ENCODE results near the gene COL8A1.

The COL8A1 gene

DNA sequence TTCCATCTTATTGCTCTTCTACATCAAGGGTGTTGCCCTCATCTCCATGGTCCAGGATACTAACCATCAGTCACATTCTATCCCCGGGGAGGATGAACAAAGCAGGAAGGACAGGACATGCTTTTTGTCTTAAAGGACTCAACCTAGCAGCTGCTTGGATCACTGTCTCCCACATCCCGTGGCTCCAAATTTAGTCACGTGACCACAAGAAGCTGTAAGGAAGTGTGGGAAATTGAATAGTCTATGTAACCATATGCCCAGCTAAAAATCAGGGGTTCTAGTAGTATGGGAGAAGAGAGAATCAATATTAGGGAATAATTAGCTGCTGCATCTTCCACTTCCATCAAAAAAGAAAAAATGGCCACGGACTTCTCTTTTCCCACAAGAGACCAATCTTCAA is 161.0 kb downstream of the COL8A1 start:
- Histone ChIP-seq H3K4me3 (ENCODE audit: low read length in 2 of 2) (no peak overlapping the region), H3K36me3 (ENCODE audit: control insufficient read depth in 2 of 2, insufficient read depth in 2 of 2, low read length in 2 of 2) (no peaks in the 10 kb centered on the region), H3K27me3 (ENCODE audit: control insufficient read depth in 1 of 2, insufficient read depth in 2 of 2, low read length in 2 of 2) (no peaks in the 10 kb centered on the region), H3K9ac (ENCODE audit: low read length in 2 of 2) (no peak overlapping the region), H3K4me1 (ENCODE audit: control insufficient read depth, insufficient read depth, low read length) (no peaks in the 10 kb centered on the region), H3K27ac (ENCODE audit: low read length) (no peak overlapping the region), H3K9me3 (ENCODE audit: control insufficient read depth in 2 of 2, low read length in 2 of 2) (no peaks in the 10 kb centered on the region)

DNA sequence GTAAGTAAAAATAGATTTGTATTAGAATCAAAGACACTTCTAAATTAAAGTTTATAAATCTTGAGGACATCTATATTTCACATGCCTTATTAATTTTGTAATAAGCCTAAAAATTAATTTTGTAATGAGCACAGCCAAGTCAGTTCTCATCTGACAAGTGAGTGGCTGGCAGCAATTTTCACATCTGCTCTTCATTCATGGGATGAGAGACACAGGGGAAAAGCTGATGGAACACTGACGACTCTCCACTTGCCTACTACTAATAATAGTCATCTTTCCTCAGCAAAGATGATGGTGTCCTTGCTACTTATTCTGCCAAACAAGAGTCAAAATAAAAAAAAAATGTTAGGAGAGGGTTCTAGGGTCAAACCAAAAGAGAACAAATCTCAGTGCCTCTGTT is 164.9 kb downstream of the COL8A1 start:
- H3K36me3 ChIP-seq (ENCODE audit: control insufficient read depth in 2 of 2, insufficient read depth in 2 of 2, low read length in 2 of 2) = no peaks in the 10 kb centered on the region
- no peaks in the 10 kb centered on the region for H3K4me1 ChIP-seq (ENCODE audit: control insufficient read depth, insufficient read depth, low read length)
- H3K27ac ChIP-seq (ENCODE audit: low read length) = no peak overlapping the region
- peaks cover 0 to 4% of the 10 kb centered on the region in 2 donors for H3K9me3 ChIP-seq (ENCODE audit: control insufficient read depth in 2 of 2, low read length in 2 of 2)
- no peaks in the 10 kb centered on the region for H3K27me3 ChIP-seq (ENCODE audit: control insufficient read depth in 1 of 2, insufficient read depth in 2 of 2, low read length in 2 of 2)
- no peak overlapping the region for H3K4me3 ChIP-seq (ENCODE audit: low read length in 2 of 2)
- no peak overlapping the region for H3K9ac ChIP-seq (ENCODE audit: low read length in 2 of 2)

DNA sequence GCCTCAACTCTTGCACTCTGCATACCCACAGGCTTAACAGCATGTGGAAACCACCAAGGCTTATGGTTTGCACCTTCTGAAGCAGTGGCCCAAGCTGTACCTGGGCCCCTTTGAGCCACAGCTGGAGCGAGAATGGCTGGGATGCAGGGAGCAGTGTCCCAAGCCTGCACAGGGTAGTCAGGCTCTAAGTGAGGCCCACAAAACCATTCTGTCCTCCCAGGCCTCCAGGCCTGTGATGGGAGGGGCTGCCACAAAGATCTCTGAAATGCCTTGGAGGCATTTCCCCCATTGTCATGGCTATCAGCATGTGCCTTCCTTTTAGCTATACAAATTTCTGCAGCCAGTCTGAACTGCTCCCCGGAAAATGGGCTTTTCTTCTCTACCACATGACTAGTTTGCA is 166.8 kb downstream of the COL8A1 start:
- peaks cover 0 to 4% of the 10 kb centered on the region in 2 donors for H3K9me3 ChIP-seq (ENCODE audit: control insufficient read depth in 2 of 2, low read length in 2 of 2)
- H3K36me3 ChIP-seq (ENCODE audit: control insufficient read depth in 2 of 2, insufficient read depth in 2 of 2, low read length in 2 of 2) = no peaks in the 10 kb centered on the region
- H3K27ac ChIP-seq (ENCODE audit: low read length) = no peak overlapping the region
- no peak overlapping the region for H3K4me3 ChIP-seq (ENCODE audit: low read length in 2 of 2)
- no peaks in the 10 kb centered on the region for H3K4me1 ChIP-seq (ENCODE audit: control insufficient read depth, insufficient read depth, low read length)
- no peak overlapping the region for H3K9ac ChIP-seq (ENCODE audit: low read length in 2 of 2)
- H3K27me3 ChIP-seq (ENCODE audit: control insufficient read depth in 1 of 2, insufficient read depth in 2 of 2, low read length in 2 of 2) = no peaks in the 10 kb centered on the region

DNA sequence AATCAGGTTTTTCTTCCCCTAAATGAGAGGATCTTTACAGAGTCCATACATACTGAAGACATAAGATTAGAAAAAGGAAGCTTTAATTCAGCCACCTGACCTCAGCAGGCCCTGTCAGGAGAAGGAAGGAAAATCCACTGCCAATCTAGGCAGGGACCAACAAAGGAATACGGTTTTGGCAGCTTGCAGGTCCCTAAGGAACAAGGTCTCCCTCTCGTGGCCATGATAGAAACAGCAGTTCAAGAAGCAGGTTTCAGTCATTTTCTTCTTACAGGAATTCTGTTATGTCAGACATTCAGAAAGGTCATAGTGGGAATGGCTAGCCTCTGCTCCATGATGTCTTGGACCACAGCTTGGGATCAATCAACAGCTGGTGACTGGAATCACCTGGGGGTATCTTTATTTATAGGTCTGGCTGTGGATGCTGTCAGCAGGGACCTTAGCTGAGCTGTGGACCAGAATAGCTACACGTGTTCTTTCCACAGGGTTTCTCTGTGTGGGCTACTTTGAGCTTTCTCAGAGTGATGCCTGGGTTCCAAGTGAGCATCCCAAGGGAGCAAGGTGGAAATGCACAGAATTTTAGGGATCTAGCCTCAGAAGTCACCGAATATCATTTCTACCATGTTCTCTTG is 169.9 kb downstream of the COL8A1 start:
- no peaks in the 10 kb centered on the region for H3K4me1 ChIP-seq (ENCODE audit: control insufficient read depth, insufficient read depth, low read length)
- H3K36me3 ChIP-seq (ENCODE audit: control insufficient read depth in 2 of 2, insufficient read depth in 2 of 2, low read length in 2 of 2) = no peaks in the 10 kb centered on the region
- H3K9me3 ChIP-seq (ENCODE audit: control insufficient read depth in 2 of 2, low read length in 2 of 2) = peaks cover 0 to 4% of the 10 kb centered on the region in 2 donors
- no peak overlapping the region for H3K9ac ChIP-seq (ENCODE audit: low read length in 2 of 2)
- no peaks in the 10 kb centered on the region for H3K27me3 ChIP-seq (ENCODE audit: control insufficient read depth in 1 of 2, insufficient read depth in 2 of 2, low read length in 2 of 2)
- no peak overlapping the region for H3K27ac ChIP-seq (ENCODE audit: low read length)
- H3K4me3 ChIP-seq (ENCODE audit: low read length in 2 of 2) = no peak overlapping the region

DNA sequence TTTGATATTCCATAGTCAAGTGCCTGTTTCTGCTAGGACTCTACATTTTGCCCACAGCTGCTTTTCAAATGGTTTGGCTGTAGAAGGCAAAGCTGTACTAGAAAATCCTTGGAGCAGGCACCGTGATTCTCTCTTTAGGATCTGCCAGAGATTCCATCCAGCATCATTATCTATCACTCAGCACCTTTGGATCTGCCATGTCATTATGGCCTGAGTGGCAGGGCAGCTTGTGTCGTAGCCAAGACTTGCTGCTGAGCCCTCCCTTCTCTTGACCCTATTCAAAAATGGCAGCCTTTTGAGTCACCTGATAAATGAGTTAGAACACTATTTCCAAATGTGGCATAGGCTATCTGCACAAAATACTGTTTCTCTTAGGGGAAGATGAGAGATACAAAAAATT is 171.2 kb downstream of the COL8A1 start:
- Histone ChIP-seq H3K9me3 (ENCODE audit: control insufficient read depth in 2 of 2, low read length in 2 of 2) (peaks cover 0 to 4% of the 10 kb centered on the region in 2 donors), H3K27me3 (ENCODE audit: control insufficient read depth in 1 of 2, insufficient read depth in 2 of 2, low read length in 2 of 2) (no peaks in the 10 kb centered on the region), H3K9ac (ENCODE audit: low read length in 2 of 2) (no peak overlapping the region), H3K4me3 (ENCODE audit: low read length in 2 of 2) (no peak overlapping the region), H3K4me1 (ENCODE audit: control insufficient read depth, insufficient read depth, low read length) (no peaks in the 10 kb centered on the region), H3K36me3 (ENCODE audit: control insufficient read depth in 2 of 2, insufficient read depth in 2 of 2, low read length in 2 of 2) (no peaks in the 10 kb centered on the region), H3K27ac (ENCODE audit: low read length) (no peak overlapping the region)

DNA sequence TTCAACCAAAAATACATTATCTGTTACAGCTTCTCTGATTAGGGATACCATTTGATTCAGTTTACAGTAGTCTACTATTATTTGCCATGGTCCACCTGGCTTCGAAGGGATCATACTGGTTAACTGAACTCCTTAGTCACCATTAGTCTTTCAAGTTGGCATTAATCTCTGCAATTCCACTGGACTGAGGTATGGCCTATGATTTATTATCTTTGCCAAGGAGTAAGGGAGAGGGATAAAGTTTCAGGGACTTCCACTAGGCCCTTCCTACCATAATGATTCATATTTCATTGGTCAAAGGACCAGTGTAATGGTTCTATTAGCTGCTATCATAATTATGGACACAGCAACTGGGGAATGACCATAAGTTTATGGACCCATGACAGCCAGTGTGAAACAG is 172.0 kb downstream of the COL8A1 start:
- H3K9me3 ChIP-seq (ENCODE audit: control insufficient read depth in 2 of 2, low read length in 2 of 2) = no peaks in the 10 kb centered on the region
- H3K36me3 ChIP-seq (ENCODE audit: control insufficient read depth in 2 of 2, insufficient read depth in 2 of 2, low read length in 2 of 2) = no peaks in the 10 kb centered on the region
- H3K27ac ChIP-seq (ENCODE audit: low read length) = no peak overlapping the region
- no peaks in the 10 kb centered on the region for H3K27me3 ChIP-seq (ENCODE audit: control insufficient read depth in 1 of 2, insufficient read depth in 2 of 2, low read length in 2 of 2)
- H3K9ac ChIP-seq (ENCODE audit: low read length in 2 of 2) = no peak overlapping the region
- H3K4me3 ChIP-seq (ENCODE audit: low read length in 2 of 2) = no peak overlapping the region
- H3K4me1 ChIP-seq (ENCODE audit: control insufficient read depth, insufficient read depth, low read length) = no peaks in the 10 kb centered on the region

DNA sequence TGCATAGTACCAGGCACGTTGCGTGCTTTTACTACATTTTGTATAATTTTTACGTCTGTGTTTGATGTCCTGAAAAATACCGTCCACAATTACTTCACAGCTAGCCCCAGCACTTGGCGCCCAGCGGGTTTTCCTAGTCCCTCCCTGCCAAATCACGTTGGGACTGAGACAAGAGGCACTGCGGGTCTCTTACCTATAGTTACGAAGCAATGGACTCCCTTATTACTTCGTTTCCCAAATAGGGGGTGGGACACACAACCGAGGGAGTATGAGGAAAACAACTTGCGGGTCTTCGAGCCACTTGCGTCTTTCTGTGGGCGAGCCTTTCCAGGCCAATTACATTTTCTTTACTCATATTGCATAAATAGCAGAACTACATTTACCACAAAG is 178.6 kb downstream of the COL8A1 start:
- H3K9ac ChIP-seq (ENCODE audit: low read length in 2 of 2) = peak overlapping the region; percentile 73 to 92
- no peaks in the 10 kb centered on the region for H3K36me3 ChIP-seq (ENCODE audit: control insufficient read depth in 2 of 2, insufficient read depth in 2 of 2, low read length in 2 of 2)
- peak overlapping the region; percentile 87 for H3K27ac ChIP-seq (ENCODE audit: low read length)
- H3K4me1 ChIP-seq (ENCODE audit: control insufficient read depth, insufficient read depth, low read length) = no peaks in the 10 kb centered on the region
- H3K9me3 ChIP-seq (ENCODE audit: control insufficient read depth in 2 of 2, low read length in 2 of 2) = no peaks in the 10 kb centered on the region
- no peaks in the 10 kb centered on the region for H3K27me3 ChIP-seq (ENCODE audit: control insufficient read depth in 1 of 2, insufficient read depth in 2 of 2, low read length in 2 of 2)
- H3K4me3 ChIP-seq (ENCODE audit: low read length in 2 of 2) = peak overlapping the region; percentile 76 to 94

DNA sequence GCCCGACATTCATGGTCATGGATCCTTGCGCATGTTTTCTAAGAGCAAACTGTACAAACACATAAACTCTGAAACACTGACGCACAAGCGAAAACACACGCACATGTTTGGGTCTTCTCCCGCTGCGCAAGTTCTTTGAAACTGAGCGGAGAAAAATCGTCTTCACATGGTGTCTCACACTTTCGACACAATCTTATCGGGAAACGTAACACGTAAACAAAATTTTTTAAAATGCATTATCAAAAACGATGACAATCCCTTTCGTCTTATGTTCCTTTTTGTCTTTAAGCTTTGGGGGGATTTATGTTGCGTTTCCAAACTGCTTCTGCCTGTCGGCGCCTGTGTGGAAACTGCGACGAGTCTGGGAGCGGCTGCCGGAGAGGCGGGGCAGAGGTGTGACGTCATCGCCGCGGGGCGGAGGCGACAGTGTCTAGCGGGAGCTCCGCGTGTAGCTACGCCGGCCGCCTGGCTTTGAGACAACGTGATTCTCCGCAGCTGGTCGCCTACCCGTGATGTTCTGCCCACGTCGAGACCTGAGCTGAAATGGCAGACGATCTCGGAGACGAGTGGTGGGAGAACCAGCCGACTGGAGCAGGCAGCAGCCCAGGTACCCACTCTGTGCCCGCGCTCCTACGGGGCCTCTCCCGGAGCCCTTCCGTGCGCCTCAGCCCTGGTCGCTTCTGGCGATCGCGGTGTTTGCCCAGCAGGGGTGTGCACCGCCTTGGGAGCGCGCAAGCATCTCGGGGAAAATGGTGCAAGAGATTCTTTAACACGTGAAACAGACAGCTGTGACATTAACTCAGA is 179.2 kb downstream of the COL8A1 start, which contains the start of gene CMSS1:
TSS of gene CMSS1 (plus strand) at position 426 of the 804 bp plus-strand sequence.
- Histone ChIP-seq H3K4me3 (ENCODE audit: low read length in 2 of 2) (peak within 1 kb of the TSS; percentile 76 to 94), H3K27me3 (ENCODE audit: control insufficient read depth in 1 of 2, insufficient read depth in 2 of 2, low read length in 2 of 2) (no peaks in the 10 kb centered on the region), H3K9ac (ENCODE audit: low read length in 2 of 2) (peak within 1 kb of the TSS; percentile 73 to 92), H3K27ac (ENCODE audit: low read length) (peak within 1 kb of the TSS; percentile 87), H3K9me3 (ENCODE audit: control insufficient read depth in 2 of 2, low read length in 2 of 2) (no peaks in the 10 kb centered on the region), H3K36me3 (ENCODE audit: control insufficient read depth in 2 of 2, insufficient read depth in 2 of 2, low read length in 2 of 2) (no peaks in the 10 kb centered on the region), H3K4me1 (ENCODE audit: control insufficient read depth, insufficient read depth, low read length) (no peaks in the 10 kb centered on the region)

DNA sequence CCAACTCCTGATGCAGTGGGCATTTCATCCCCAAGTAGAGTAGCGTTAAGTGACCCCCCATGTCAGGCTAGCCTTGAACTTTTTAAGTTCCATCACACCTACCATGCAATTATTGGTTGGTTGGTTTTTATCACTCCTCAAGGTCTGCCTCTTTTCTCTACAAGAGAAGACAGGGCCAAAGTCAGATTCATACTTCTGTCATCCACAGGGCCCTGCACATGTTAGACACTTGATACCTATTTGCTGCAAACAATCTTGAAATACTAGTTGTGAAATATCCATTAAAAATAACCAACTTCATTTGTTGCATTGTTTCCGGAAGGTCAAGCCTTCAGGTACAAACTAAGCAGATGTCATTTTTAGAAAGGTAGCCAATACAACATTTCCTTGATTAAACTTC is 180.4 kb downstream of the COL8A1 start:
- no peaks in the 10 kb centered on the region for H3K4me1 ChIP-seq (ENCODE audit: control insufficient read depth, insufficient read depth, low read length)
- H3K9ac ChIP-seq (ENCODE audit: low read length in 2 of 2) = peak overlapping the region in 1 of 2 donors; percentile 73
- H3K36me3 ChIP-seq (ENCODE audit: control insufficient read depth in 2 of 2, insufficient read depth in 2 of 2, low read length in 2 of 2) = no peaks in the 10 kb centered on the region
- H3K4me3 ChIP-seq (ENCODE audit: low read length in 2 of 2) = peak overlapping the region in 1 of 2 donors; percentile 94
- no peak overlapping the region for H3K27ac ChIP-seq (ENCODE audit: low read length)
- H3K9me3 ChIP-seq (ENCODE audit: control insufficient read depth in 2 of 2, low read length in 2 of 2) = no peaks in the 10 kb centered on the region
- no peaks in the 10 kb centered on the region for H3K27me3 ChIP-seq (ENCODE audit: control insufficient read depth in 1 of 2, insufficient read depth in 2 of 2, low read length in 2 of 2)

DNA sequence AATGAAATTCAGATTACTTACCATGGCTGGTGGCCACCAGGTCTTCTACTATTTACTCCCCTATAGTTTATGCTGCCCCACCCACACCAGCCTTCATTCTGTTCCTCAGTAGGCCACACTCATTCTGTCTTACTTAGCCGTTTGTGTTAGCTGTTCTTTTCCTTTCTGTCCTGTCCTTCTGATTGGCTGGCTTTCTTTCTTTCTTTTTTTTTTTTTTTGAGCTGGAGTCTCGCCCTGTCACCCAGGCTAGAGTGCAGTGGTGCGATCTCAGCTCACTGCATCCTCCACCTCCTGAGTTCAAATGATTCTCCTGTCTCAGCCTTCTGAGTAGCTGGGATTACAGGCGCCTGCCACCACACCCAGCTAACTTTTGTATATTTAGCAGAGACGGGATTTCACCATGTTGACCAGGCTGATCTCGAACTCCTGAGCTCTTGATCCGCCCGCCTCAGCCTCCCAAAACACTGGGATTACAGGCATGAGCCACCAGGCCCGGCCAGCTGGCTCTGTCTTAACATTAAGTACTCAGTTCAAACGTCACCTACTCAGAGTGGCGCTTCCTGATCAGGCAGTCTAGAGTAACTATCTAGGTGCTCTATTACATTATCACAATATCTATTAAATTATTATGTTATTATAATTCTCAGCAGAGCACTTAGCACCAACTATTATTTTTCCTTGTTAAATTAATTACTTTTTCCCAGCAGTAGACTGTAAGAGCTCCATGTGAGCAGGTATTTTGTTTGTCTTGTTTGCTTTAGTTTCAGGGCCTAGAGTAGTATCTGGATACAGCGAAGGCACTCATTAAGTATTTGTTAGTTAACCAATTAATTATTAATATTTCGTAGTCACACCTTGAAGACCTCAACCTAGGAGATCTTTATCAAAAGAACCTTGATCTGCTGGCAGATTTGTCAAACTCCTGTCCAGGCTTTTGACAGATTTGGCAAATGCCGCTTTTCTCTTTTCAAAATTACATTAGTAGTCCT is 185.6 kb downstream of the COL8A1 start:
- H3K9me3 ChIP-seq (ENCODE audit: control insufficient read depth in 2 of 2, low read length in 2 of 2) = no peaks in the 10 kb centered on the region
- H3K27ac ChIP-seq (ENCODE audit: low read length) = no peak overlapping the region
- no peaks in the 10 kb centered on the region for H3K36me3 ChIP-seq (ENCODE audit: control insufficient read depth in 2 of 2, insufficient read depth in 2 of 2, low read length in 2 of 2)
- H3K4me3 ChIP-seq (ENCODE audit: low read length in 2 of 2) = no peak overlapping the region
- H3K27me3 ChIP-seq (ENCODE audit: control insufficient read depth in 1 of 2, insufficient read depth in 2 of 2, low read length in 2 of 2) = no peaks in the 10 kb centered on the region
- H3K9ac ChIP-seq (ENCODE audit: low read length in 2 of 2) = no peak overlapping the region
- H3K4me1 ChIP-seq (ENCODE audit: control insufficient read depth, insufficient read depth, low read length) = no peaks in the 10 kb centered on the region
